ENCODE measurements around the gene BMP7.

DNA sequence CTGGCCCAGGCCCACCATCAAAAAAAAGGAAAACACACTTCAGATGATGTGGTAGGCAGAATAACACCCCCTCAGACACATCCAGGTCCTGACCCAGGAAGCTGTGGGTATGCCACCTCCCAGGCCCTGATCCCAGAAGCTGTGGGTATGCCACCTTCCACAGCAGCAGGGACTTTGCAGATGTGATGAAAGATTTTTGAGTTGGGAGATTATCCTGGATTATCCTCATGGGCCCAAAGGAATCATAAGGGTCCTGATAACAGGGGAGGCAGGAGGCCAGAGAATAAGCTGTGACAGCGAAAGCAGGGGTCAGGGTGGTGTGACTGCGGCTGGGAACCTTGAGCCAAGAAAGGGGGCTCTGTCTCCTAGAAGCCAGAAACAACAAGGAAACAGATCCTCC lies 55.0 kb downstream of the BMP7 start:
- no peak for TF ChIP-seq EZH2 (IDR thresholded peaks at IDR 0.05; ENCODE audit: borderline replicate concordance, low read length)
- TF ChIP-seq, protein P1, sequence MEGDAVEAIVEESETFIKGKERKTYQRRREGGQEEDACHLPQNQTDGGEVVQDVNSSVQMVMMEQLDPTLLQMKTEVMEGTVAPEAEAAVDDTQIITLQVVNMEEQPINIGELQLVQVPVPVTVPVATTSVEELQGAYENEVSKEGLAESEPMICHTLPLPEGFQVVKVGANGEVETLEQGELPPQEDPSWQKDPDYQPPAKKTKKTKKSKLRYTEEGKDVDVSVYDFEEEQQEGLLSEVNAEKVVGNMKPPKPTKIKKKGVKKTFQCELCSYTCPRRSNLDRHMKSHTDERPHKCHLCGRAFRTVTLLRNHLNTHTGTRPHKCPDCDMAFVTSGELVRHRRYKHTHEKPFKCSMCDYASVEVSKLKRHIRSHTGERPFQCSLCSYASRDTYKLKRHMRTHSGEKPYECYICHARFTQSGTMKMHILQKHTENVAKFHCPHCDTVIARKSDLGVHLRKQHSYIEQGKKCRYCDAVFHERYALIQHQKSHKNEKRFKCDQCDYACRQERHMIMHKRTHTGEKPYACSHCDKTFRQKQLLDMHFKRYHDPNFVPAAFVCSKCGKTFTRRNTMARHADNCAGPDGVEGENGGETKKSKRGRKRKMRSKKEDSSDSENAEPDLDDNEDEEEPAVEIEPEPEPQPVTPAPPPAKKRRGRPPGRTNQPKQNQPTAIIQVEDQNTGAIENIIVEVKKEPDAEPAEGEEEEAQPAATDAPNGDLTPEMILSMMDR (conservative IDR thresholded peaks at IDR 0.05 in 1 of 2, IDR thresholded peaks at IDR 0.05 in 1 of 2; ENCODE audit: extremely low read depth in 1 of 2, insufficient read depth in 1 of 2, low read depth in 1 of 2, low read length in 2 of 2), result no peak
